K562 (cell line): Measurements from ENCODE around the gene HOXA9.

Source experiments
- BRCA1 ChIP-seq, 2 experiments: fragments of 450-650 bp in 1 of 2; sonication (generic) in 1 of 2; formaldehyde crosslinking in 1 of 2; IDR thresholded peaks; 2 replicates each; pipeline versions ENCODE4 v1.5.0 to v1.6.1; 2017 to 2020; ENCODE audit warnings: mild to moderate bottlenecking in 1 of 2, missing genetic modification reagents in 1 of 2
- ETV1 ChIP-seq: fragments of 450-650 bp; conservative IDR thresholded peaks from 2 replicates; pipeline ENCODE4 v1.6.1; 2016; ENCODE audit warnings: missing genetic modification characterization, control low read depth, low read depth, missing compliant biosample characterization
- NKRF ChIP-seq: fragments of 450-650 bp; IDR thresholded peaks from 2 replicates; pipeline ENCODE4 v1.6.1; 2016; ENCODE audit warnings: borderline replicate concordance
- NR2C1 ChIP-seq, 2 experiments: fragments of 450-650 bp; IDR thresholded peaks; 2 replicates each; pipeline ENCODE4 v1.6.1; 2017; ENCODE audit warnings: mild to moderate bottlenecking in 2 of 2, antibody characterized with exemption in 1 of 2, inconsistent platforms in 1 of 2, missing compliant biosample characterization in 1 of 2, missing genetic modification characterization in 1 of 2

DNA sequence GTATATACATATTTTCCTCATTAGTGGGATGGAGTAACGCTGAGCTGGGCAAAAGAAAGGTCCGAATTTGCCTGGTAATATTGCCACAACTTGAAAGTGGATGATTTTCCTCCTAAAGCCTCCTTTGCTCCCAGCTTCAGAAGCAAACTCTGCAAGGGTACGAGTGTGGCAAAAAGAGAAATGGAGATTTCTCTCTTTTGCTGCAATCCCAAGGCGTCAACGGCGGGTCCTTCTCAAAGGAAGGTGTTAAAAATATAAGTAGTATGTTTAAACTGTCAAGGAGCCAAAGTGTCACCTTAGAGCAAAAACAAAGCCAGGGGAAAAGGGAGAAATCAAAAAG is 50.5 kb downstream of the HOXA9 start:
- TF ChIP-seq BRCA1 (IDR thresholded peaks at IDR 0.05) (no peak), BRCA1 (CRISPR knock-in tag; IDR thresholded peaks at IDR 0.05) (no peak), ETV1 (tag) (no peak), NKRF (no peak), NR2C1 (IDR thresholded peaks at IDR 0.05) (no peak), NR2C1 (tag; IDR thresholded peaks at IDR 0.05) (no peak)
